IMR-90 (cell line): ENCODE results near the gene CPNE1. TPM values are rescaled to one million over a fixed set of nuclear protein-coding genes. Genes with fewer than 3 reads are reported as not detected.
A peak's percentile ranks its signal among the peaks of the same experiment; 100 is the strongest.

Source experiments
- ATAC-seq: fragments of 200-7000 bp; cut with Tn5 transposase; 2 replicates; pipeline ENCODE4 v1.9.1; 2020; ENCODE audit warnings: low read depth, mild to moderate bottlenecking, moderate library complexity
- BruUV-seq: library from RNA; stranded (reverse); fragments of 400-500 nt; replicated peaks from 2 replicates; lab custom pipeline; 2021; lab: Mats Ljungman, UMichigan
- CTCF ChIA-PET: fragments of 300-600 bp; formaldehyde crosslinking; extraction: SDS; loops from one replicate; lab custom pipeline; 2021; ENCODE audit warnings: antibody characterized with exemption; lab: Yijun Ruan, JAX
- POLR2A ChIA-PET: fragments of 300-600 bp; sonication (Branson Sonifier 250); formaldehyde crosslinking; loops from one replicate; lab custom pipeline; 2022; ENCODE audit warnings: antibody characterized with exemption; ENCODE audit not compliant: unreplicated experiment; lab: Charles Lee
- DNase-seq: peaks from one replicate; pipeline ENCODE4 v3.0.0; 2013
- H2AFZ ChIP-seq: replicated peaks from 2 replicates; pipeline ENCODE3; 2013; ENCODE audit warnings: low read length, mild to moderate bottlenecking; ENCODE audit not compliant: poor library complexity
- H2AK5ac ChIP-seq: 2 replicates; pipeline ENCODE4 v1.6.1; 2013; ENCODE audit warnings: low read depth, low read length, inconsistent platforms
- H2AK9ac ChIP-seq: replicated peaks from 2 replicates; pipeline ENCODE3; 2013; ENCODE audit warnings: mild to moderate bottlenecking, low read depth, low read length, moderate library complexity; ENCODE audit not compliant: poor library complexity
- H2BK120ac ChIP-seq: 2 replicates; pipeline ENCODE4 v1.6.1; 2013; ENCODE audit warnings: low read depth, low read length, inconsistent platforms
- H2BK15ac ChIP-seq: 3 replicates; pipeline ENCODE4 v1.6.1; 2013; ENCODE audit warnings: low read depth, low read length, inconsistent platforms
- H2BK20ac ChIP-seq: 2 replicates; pipeline ENCODE4 v1.6.1; 2013; ENCODE audit warnings: low read depth, mild to moderate bottlenecking, inconsistent platforms, low read length, moderate library complexity
- H2BK5ac ChIP-seq: 2 replicates; pipeline ENCODE4 v1.6.1; 2013; ENCODE audit warnings: mild to moderate bottlenecking, low read depth, low read length, inconsistent platforms; ENCODE audit not compliant: poor library complexity, severe bottlenecking
- H3K14ac ChIP-seq: replicated peaks from 2 replicates; pipeline ENCODE4 v1.6.1; 2013; ENCODE audit warnings: low read depth, low read length, inconsistent platforms
- H3K18ac ChIP-seq: 2 replicates; pipeline ENCODE4 v1.6.1; 2013; ENCODE audit warnings: low read depth, low read length, control low read depth
- H3K23ac ChIP-seq: 2 replicates; pipeline ENCODE4 v1.6.1; 2013; ENCODE audit warnings: low read depth, low read length, inconsistent platforms
- H3K27ac ChIP-seq: 2 replicates; pipeline ENCODE4 v1.5.1; 2013; ENCODE audit warnings: mild to moderate bottlenecking, control low read depth, low read length; ENCODE audit not compliant: insufficient read depth
- H3K27me3 ChIP-seq: 2 replicates; pipeline ENCODE4 v1.6.1; 2013; ENCODE audit warnings: low read length; ENCODE audit not compliant: control insufficient read depth, insufficient read depth
- H3K36me3 ChIP-seq: 2 replicates; pipeline ENCODE4 v1.6.1; 2013; ENCODE audit warnings: low read length, mixed read lengths; ENCODE audit not compliant: control insufficient read depth, insufficient read depth
- H3K4ac ChIP-seq: 2 replicates; pipeline ENCODE4 v1.6.1; 2013; ENCODE audit warnings: low read depth, low read length, inconsistent platforms
- H3K4me1 ChIP-seq: 2 replicates; pipeline ENCODE4 v1.6.1; 2013; ENCODE audit warnings: low read length, mixed read lengths; ENCODE audit not compliant: control insufficient read depth, insufficient read depth
- H3K4me2 ChIP-seq: 2 replicates; pipeline ENCODE4 v1.6.1; 2013; ENCODE audit warnings: low read depth, mild to moderate bottlenecking, control low read depth, low read length, moderate library complexity
- H3K4me3 ChIP-seq: 2 replicates; pipeline ENCODE4 v1.5.1; 2013; ENCODE audit warnings: low read depth, mild to moderate bottlenecking, control low read depth, low read length, moderate library complexity; ENCODE audit not compliant: insufficient read depth
- H3K56ac ChIP-seq: 2 replicates; pipeline ENCODE4 v1.6.1; 2013; ENCODE audit warnings: low read length, inconsistent platforms; ENCODE audit not compliant: insufficient read depth; ENCODE audit errors: extremely low read depth
- H3K79me1 ChIP-seq, 2 experiments: 2 replicates each; pipeline ENCODE4 v1.6.1; 2013; ENCODE audit warnings: low read length in 2 of 2, inconsistent platforms in 1 of 2, low read depth in 1 of 2
- H3K9ac ChIP-seq: 2 replicates; pipeline ENCODE4 v1.6.1; 2013; ENCODE audit warnings: low read depth, low read length, control low read depth
- H3K9me1 ChIP-seq: 2 replicates; pipeline ENCODE4 v1.6.1; 2013; ENCODE audit warnings: low read length, inconsistent platforms; ENCODE audit not compliant: insufficient read depth
- H3K9me3 ChIP-seq: 2 replicates; pipeline ENCODE4 v1.6.1; 2013; ENCODE audit warnings: low read length; ENCODE audit not compliant: control insufficient read depth, insufficient read depth
- H4K20me1 ChIP-seq: 2 replicates; pipeline ENCODE4 v1.6.1; 2013; ENCODE audit warnings: low read length, inconsistent platforms; ENCODE audit not compliant: insufficient read depth
- H4K5ac ChIP-seq: 2 replicates; pipeline ENCODE4 v1.6.1; 2013; ENCODE audit warnings: mild to moderate bottlenecking, low read depth, low read length, control low read depth
- H4K8ac ChIP-seq, 2 experiments: 2 replicates each; pipeline ENCODE4 v1.6.1; 2013; ENCODE audit warnings: low read depth in 2 of 2, low read length in 2 of 2, control low read depth in 1 of 2, inconsistent platforms in 1 of 2
- H4K91ac ChIP-seq: 2 replicates; pipeline ENCODE4 v1.6.1; 2013; ENCODE audit warnings: low read depth, low read length, inconsistent platforms; ENCODE audit not compliant: insufficient read depth
- BHLHE40 ChIP-seq: fragments of 150-350 bp; IDR thresholded peaks from 2 replicates; pipeline ENCODE4 v1.6.1; 2016; ENCODE audit warnings: mild to moderate bottlenecking, low read depth, low read length
- CEBPB ChIP-seq: IDR thresholded peaks from 2 replicates; pipeline ENCODE4 v1.6.1; 2012; ENCODE audit warnings: low read depth, low read length, improper control_type of control experiment
- CTCF ChIP-seq: conservative IDR thresholded peaks from 2 replicates; pipeline ENCODE4 v1.5.1; 2012; ENCODE audit warnings: mild to moderate bottlenecking, low read depth, low read length, improper control_type of control experiment
- ELK1 ChIP-seq: fragments of 150-350 bp; IDR thresholded peaks from 2 replicates; pipeline ENCODE4 v1.6.1; 2016; ENCODE audit warnings: low read depth, mild to moderate bottlenecking, low read length, moderate library complexity, borderline replicate concordance
- FOS ChIP-seq: fragments of 150-350 bp; IDR thresholded peaks from 2 replicates; pipeline ENCODE4 v1.6.1; 2016; ENCODE audit warnings: low read depth, low read length
- MAFK ChIP-seq: IDR thresholded peaks from 2 replicates; pipeline ENCODE4 v1.6.1; 2012; ENCODE audit warnings: low read depth, low read length, improper control_type of control experiment
- MXI1 ChIP-seq: IDR thresholded peaks from 2 replicates; pipeline ENCODE4 v1.6.1; 2012; ENCODE audit warnings: low read depth, mild to moderate bottlenecking, low read length, moderate library complexity, borderline replicate concordance
- POLR2A ChIP-seq: IDR thresholded peaks from 2 replicates; pipeline ENCODE4 v1.6.1; 2012; ENCODE audit warnings: mild to moderate bottlenecking, low read depth, low read length
- RAD21 ChIP-seq: IDR thresholded peaks from 2 replicates; pipeline ENCODE4 v1.6.1; 2012; ENCODE audit warnings: low read length, improper control_type of control experiment
- RCOR1 ChIP-seq: IDR thresholded peaks from 2 replicates; pipeline ENCODE4 v1.6.1; 2012; ENCODE audit warnings: mild to moderate bottlenecking, low read length, improper control_type of control experiment; ENCODE audit not compliant: insufficient replicate concordance
- RFX5 ChIP-seq: IDR thresholded peaks from 2 replicates; pipeline ENCODE4 v1.8.0; 2012; ENCODE audit warnings: low read depth, mild to moderate bottlenecking, low read length, moderate library complexity
- SMC3 ChIP-seq: fragments of 150-350 bp; IDR thresholded peaks from 2 replicates; pipeline ENCODE4 v1.6.1; 2016; ENCODE audit warnings: low read depth, mild to moderate bottlenecking, antibody characterized with exemption, low read length, moderate library complexity
- USF2 ChIP-seq: fragments of 150-350 bp; IDR thresholded peaks from 2 replicates; pipeline ENCODE4 v1.6.1; 2017; ENCODE audit warnings: mild to moderate bottlenecking, antibody characterized with exemption, low read length, low read depth
- WGBS, 2 experiments: methylation state at CpG; one replicate each; pipeline versions ENCODE4 v1.1.5 to v1.1.7; 2013; ENCODE audit warnings: missing lambda C conversion rate in 2 of 2; ENCODE audit not compliant: insufficient read length in 1 of 2; ENCODE audit errors: extremely low coverage in 2 of 2; 5-methylcytosine and 5-hydroxymethylcytosine counted together
- dilution Hi-C: fragments of 300-500 bp; cut with HindIII; formaldehyde crosslinking; loops from one replicate; pipeline ENCODE4 v1.14.3; 2018; ENCODE audit warnings: low sequenced_read_pairs; ENCODE audit not compliant: unreplicated experiment
- in situ Hi-C: fragments of 300-500 bp; cut with MboI; formaldehyde crosslinking; loops from 3 replicates; pipeline ENCODE4 v1.14.3; 2019; ENCODE audit warnings: low sequenced_read_pairs, inconsistent platforms, mixed read lengths
- intact Hi-C: fragments of 100-400 bp; cut with micrococcal nuclease; formaldehyde crosslinking; loops from 2 replicates; pipeline ENCODE4 v1.10.0; 2022
- polyA plus RNA-seq, 3 experiments: library from polyadenylated mRNA; depleted of rRNA; stranded (reverse); fragments of >200 nt; gene quantifications; 2 replicates each; pipeline ENCODE4 v1.2.3, GENCODE V29; 2012; ENCODE audit warnings: low replicate concordance in 1 of 3
- total RNA-seq: library from RNA; depleted of rRNA; stranded (reverse); fragments of >200 nt; gene quantifications from 2 replicates; pipeline ENCODE4 v1.2.3, GENCODE V29; 2012

CPNE1 gene
- total and polyA plus RNA-seq, 2 of the 4 experiments (the other 2 are of a cell fraction), result 163 to 165 TPM

GRCh38 chr20:35600993-35601973 lies 63.4 kb downstream of the CPNE1 start:
- no peak overlapping the region for H4K5ac ChIP-seq
- H4K20me1 ChIP-seq, result no peaks in the 10 kb centered on the region; the same call in 1 of the 2 replicates
- H2BK20ac ChIP-seq, result no peak overlapping the region
- no peak overlapping the region for H3K27ac ChIP-seq
- no peaks in the 10 kb centered on the region for H3K36me3 ChIP-seq
- H3K18ac ChIP-seq, result no peak overlapping the region
- 3% methylated on average over 49 of the region's 103 CpGs; no CpG with 5 or more reads in 1 of the 2 experiments for WGBS, 2 experiments
- ATAC-seq, result peak; percentile 89
- no TSS peak for BruUV-seq
- 0 out of 2 replicates have a peak overlapping the region, but pooled peaks have one; percentile 0 for H3K23ac ChIP-seq
- H3K56ac ChIP-seq, result no peak overlapping the region
- peak overlapping the region in 1 of 2 experiments; percentile 0; a peak in 1 of 4 replicates for H4K8ac ChIP-seq
- no peak overlapping the region for H2BK120ac ChIP-seq
- peaks cover 51% of the 10 kb centered on the region for H3K27me3 ChIP-seq
- dilution Hi-C loops, result no loop called here
- H2BK15ac ChIP-seq, result no peak overlapping the region
- no peaks in the 10 kb centered on the region for H3K9me1 ChIP-seq
- H3K14ac ChIP-seq, result no peak overlapping the region
- CTCF ChIA-PET, result interaction anchor here (1.7 kb wide), 1 partner anchor 14 kb away, joined by 4 read pairs; the partner anchor contains the start of gene SPAG4
- H3K4me3 ChIP-seq, result peak overlapping the region; percentile 33
- no peak overlapping the region for H2BK5ac ChIP-seq
- H3K9me3 ChIP-seq, result no peaks in the 10 kb centered on the region
- peak overlapping the region; percentile 84 for H3K4me2 ChIP-seq
- POLR2A ChIA-PET, result no interaction called here
- H3K4me1 ChIP-seq, result peaks cover 3% of the 10 kb centered on the region
- no peak overlapping the region for H3K4ac ChIP-seq
- H4K91ac ChIP-seq, result no peak overlapping the region
- H2AK5ac ChIP-seq, result no peak overlapping the region
- no peaks in the 10 kb centered on the region for H3K79me1 ChIP-seq
- peak overlapping the region; percentile 73 for H2AK9ac ChIP-seq
- peak overlapping the region; percentile 12; the same call in 1 of the 2 replicates for H3K9ac ChIP-seq
- peak; percentile 72 for DNase-seq
- in situ Hi-C loops, result no loop called here
- H2AFZ ChIP-seq, result peak overlapping the region; percentile 88
- intact Hi-C loops, result no loop called here
- TF ChIP-seq ELK1 (no peak), CTCF (peak; percentile 47), MXI1 (peak; percentile 66; the same call in 1 of the 2 replicates), BHLHE40 (peak; percentile 96), SMC3 (peak; percentile 14; the same call in 1 of the 2 replicates), RFX5 (no peak), USF2 (peak; percentile 41; the same call in 1 of the 2 replicates), CEBPB (no peak), POLR2A (no peak), RAD21 (peak; percentile 43), MAFK (no peak), RCOR1 (no peak), FOS (no peak)
